Measurements from ENCODE around the gene B3GLCT. TPM values are rescaled to one million over a fixed set of nuclear protein-coding genes. Genes with fewer than 3 reads are reported as not detected.

The B3GLCT gene
- total and polyA plus RNA-seq, 4 experiments from 2014 or later, result 5.2 to 10.2 (median 6.6) TPM

DNA sequence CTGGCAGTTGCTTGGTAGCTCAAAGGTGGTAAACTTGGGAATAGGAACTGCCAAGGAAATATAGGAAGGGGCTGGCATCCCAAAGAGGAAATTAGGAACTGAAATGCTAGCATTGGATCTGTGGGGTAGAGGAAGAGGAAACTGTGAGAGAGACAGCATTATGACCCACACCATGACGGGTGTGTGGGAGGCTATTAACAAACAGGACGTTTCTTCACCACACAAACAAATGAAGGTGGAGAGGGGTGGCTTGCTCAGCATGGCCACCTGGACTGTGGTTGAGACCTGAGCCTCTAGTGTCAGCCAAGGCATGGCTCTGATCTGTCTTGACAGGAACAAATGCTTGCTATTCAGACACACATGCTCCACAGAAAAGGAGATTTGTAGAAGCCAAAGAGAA is 178.2 kb downstream of the B3GLCT start:
- Mint-ChIP-seq H3K27me3 (peaks cover 0 to 10% of the 10 kb centered on the region in 2 donors), H3K4me3 (no peak overlapping the region), H3K27ac (no peak overlapping the region), H3K36me3 (no peaks in the 10 kb centered on the region), H3K4me1 (no peaks in the 10 kb centered on the region), H3K9me3 (no peaks in the 10 kb centered on the region)
- ChIA-PET POLR2A (ENCODE audit: partially characterized antibody) (no interaction called here), CTCF (ENCODE audit: partially characterized antibody) (no interaction called here)
- H3K36me3 ChIP-seq (ENCODE audit: insufficient read depth, low read length), result no peaks in the 10 kb centered on the region
- H3K9me3 ChIP-seq (ENCODE audit: control insufficient read depth in 1 of 2, low read length in 2 of 2), result no peaks in the 10 kb centered on the region
- intact Hi-C loops (cut with micrococcal nuclease), result no loop called here
- H3K4me1 ChIP-seq (ENCODE audit: insufficient read depth, low read length), result no peaks in the 10 kb centered on the region
- no peak for DNase-seq
- no peak overlapping the region for H3K4me3 ChIP-seq (ENCODE audit: low read length in 2 of 2)
- no peaks in the 10 kb centered on the region for H3K27me3 ChIP-seq (ENCODE audit: insufficient read depth, low read length)
- no peak overlapping the region for H3K27ac ChIP-seq (ENCODE audit: low read depth, low read length)

DNA sequence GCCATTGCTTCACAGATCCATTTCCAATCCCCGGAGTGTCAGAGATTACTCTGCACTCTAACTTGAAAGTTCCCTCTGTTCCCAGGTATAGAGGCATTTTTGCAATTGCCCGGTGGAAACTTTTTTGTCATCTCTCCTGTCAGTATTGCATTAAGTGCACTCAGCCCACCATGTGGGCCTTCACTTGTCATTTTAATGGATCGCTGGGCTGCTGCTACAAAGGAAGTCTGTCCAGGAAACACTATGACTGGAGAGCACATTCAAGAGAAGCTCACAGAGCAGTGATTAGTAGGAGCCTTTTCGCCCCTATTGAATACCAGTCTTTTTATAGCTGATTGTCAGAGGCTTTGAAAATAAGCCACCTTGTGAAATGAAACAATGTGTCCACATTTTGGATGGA is 180.9 kb downstream of the B3GLCT start:
- Histone ChIP-seq H3K4me3 (ENCODE audit: low read length in 2 of 2) (no peak overlapping the region), H3K27ac (ENCODE audit: low read depth, low read length) (no peak overlapping the region), H3K4me1 (ENCODE audit: insufficient read depth, low read length) (no peaks in the 10 kb centered on the region), H3K9me3 (ENCODE audit: control insufficient read depth in 1 of 2, low read length in 2 of 2) (no peaks in the 10 kb centered on the region), H3K36me3 (ENCODE audit: insufficient read depth, low read length) (no peaks in the 10 kb centered on the region), H3K27me3 (ENCODE audit: insufficient read depth, low read length) (no peaks in the 10 kb centered on the region)
- intact Hi-C loops (cut with micrococcal nuclease), result no loop called here
- ChIA-PET POLR2A (ENCODE audit: partially characterized antibody) (no interaction called here), CTCF (ENCODE audit: partially characterized antibody) (interaction anchor here (1.4 kb wide), 1 partner anchor 45 kb away, joined by 4 read pairs; no protein-coding TSS in a partner anchor)
- Mint-ChIP-seq H3K36me3 (no peaks in the 10 kb centered on the region), H3K4me3 (no peak overlapping the region), H3K27ac (no peak overlapping the region), H3K9me3 (no peaks in the 10 kb centered on the region), H3K27me3 (peaks cover 0 to 10% of the 10 kb centered on the region in 2 donors), H3K4me1 (no peaks in the 10 kb centered on the region)
- DNase-seq, result no peak

Other genes starting within 250 kb of the B3GLCT start
- gene HSPH1, start 38.1 kb upstream of the B3GLCT start, total RNA-seq, result 10 to 100 TPM; 68.6 to 75.5 TPM
- 10 to 100 TPM; 39.9 to 48.6 TPM for gene HSPH1, start 38.1 kb upstream of the B3GLCT start, polyA plus RNA-seq